Measurements from ENCODE around the gene TMEM143. TPM values are rescaled to one million over a fixed set of nuclear protein-coding genes. Genes with fewer than 3 reads are reported as not detected.

The TMEM143 gene
- total and polyA plus RNA-seq, 10 of the 15 experiments (the other 5 are each of a cell fraction or from before 2014, with no cell fraction given) = 1.5 to 19.5 (median 10.1) TPM

DNA sequence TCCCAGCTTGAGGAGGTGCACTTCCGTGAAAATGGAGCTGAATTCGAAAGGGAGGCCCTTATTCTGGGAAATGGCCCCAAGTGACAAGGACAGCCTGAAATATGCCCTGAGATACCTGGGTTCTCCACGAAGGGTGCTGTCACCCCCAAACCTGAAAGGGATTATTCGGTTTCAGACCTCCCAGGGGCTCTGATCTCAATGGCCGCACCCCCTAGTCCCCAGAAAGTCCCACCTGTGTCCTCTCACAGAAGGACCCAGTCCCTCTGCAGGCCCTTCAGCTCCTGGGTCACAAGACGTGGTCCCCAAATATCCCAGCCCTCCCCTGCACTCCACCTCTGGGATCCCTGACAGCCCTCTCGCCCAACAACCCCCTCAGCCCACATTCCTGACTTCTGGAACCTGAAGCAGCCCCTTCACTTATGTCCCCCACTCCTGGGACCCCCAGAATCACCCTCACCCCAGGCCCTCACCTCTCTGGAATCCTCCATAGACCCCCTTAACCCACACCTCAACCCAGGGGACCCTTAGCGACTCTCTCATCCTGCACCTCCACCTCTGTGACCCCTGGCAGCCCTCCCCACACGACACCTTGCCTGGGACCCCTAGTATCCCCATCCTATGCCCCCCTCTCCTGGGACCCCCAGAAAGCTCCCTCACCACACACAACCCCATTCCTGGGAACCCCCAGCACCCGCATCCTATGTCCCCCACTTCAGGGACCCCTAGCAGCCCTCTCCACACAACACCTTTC, 1.0 kb upstream of the TMEM143 start (continued):
- TF ChIP-seq ATF7 (IDR thresholded peaks at IDR 0.05; ENCODE audit: low read depth) (0 out of 2 replicates have a peak, but pooled peaks have one; percentile 10), NR2F1 (conservative IDR thresholded peaks at IDR 0.05) (no peak), GATAD2B (conservative IDR thresholded peaks at IDR 0.05; ENCODE audit: low read depth) (no peak; the same call in 1 of the 2 replicates)

DNA sequence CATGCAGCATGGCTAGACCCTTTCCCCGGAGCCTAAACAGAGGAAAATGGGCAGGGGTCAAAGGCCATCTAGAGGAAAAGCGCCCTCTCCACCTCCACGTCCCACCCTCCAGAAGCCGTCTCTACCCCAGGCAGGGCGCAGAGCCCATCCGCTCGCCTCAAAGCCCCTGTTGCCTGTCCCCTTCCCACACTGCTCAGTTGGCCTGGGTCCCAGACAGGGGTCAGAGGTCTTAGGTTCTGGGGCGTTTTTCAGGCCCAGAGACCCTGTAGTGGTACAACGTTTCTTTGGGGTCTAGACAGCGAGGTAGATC, 285 bp downstream of the TMEM143 start:
- BruUV-seq (replicated peaks) = TSS peak; percentile 88
- Histone ChIP-seq H4K20me1 (ENCODE audit: control insufficient read depth, insufficient read depth) (no peaks in the 10 kb centered on the region), H3K4me3 (peak overlapping the region; percentile 82), H3K9me3 (replicated peaks; ENCODE audit: control insufficient read depth, insufficient read depth, low read length) (no peaks in the 10 kb centered on the region), H3K4me2 (ENCODE audit: control insufficient read depth, insufficient read depth) (peak overlapping the region; percentile 100), H3K4me1 (ENCODE audit: control insufficient read depth, insufficient read depth, low read length) (peaks cover 9% of the 10 kb centered on the region; the same call in 1 of the 2 replicates), H3K36me3 (ENCODE audit: control insufficient read depth in 2 of 2, insufficient read depth in 2 of 2, low read length in 1 of 2) (no peaks in the 10 kb centered on the region), H3K79me2 (ENCODE audit: control insufficient read depth, insufficient read depth, low read length) (peaks cover 3% of the 10 kb centered on the region), H3K27me3 (replicated peaks in 1 of 2; ENCODE audit: control insufficient read depth in 2 of 2, insufficient read depth in 2 of 2, low read length in 1 of 2) (no peaks in the 10 kb centered on the region), H3K9ac (ENCODE audit: control insufficient read depth, insufficient read depth, low read length) (peak overlapping the region; percentile 100), H3K27ac (ENCODE audit: control insufficient read depth, insufficient read depth) (peak overlapping the region; percentile 99), H2AFZ (ENCODE audit: control insufficient read depth, low read depth, low read length) (peak overlapping the region; percentile 96)
- FAIRE-seq (no peak), ATAC-seq (peak; percentile 12), DNase-seq (ENCODE audit: low read depth, low spot score) (no peak)
- POLR2A ChIA-PET = interaction anchor here (0.7 to 3.1 kb wide), 18 partner anchors 12 to 763 kb away, joined by 3 to 39 read pairs (median 4); partner anchors contain the start of genes CARD8, EMP3, KDELR1 and RPL18
- intact Hi-C loops (cut with micrococcal nuclease; ENCODE audit: unreplicated experiment) = loop anchor here (5.0 kb wide), 1 partner anchor 129 kb away; no protein-coding TSS in a partner anchor
- WGBS (ENCODE audit: insufficient coverage, insufficient replicate concordance, low lambda C conversion rate, missing lambda C conversion rate) = 0% methylated on average over 9 of the region's 10 CpGs
- RAD21 ChIA-PET (ENCODE audit: unreplicated experiment) = interaction anchor here (0.6 to 2.5 kb wide), 10 partner anchors 12 to 220 kb away, joined by 3 to 46 read pairs (median 4); partner anchors contain the start of genes EMP3, KCNJ14 and KDELR1
- SMC1A ChIA-PET (ENCODE audit: uncharacterized antibody, unreplicated experiment) = interaction anchor here (0.8 to 1.6 kb wide), 10 partner anchors 14 to 126 kb away, joined by 3 to 7 read pairs (median 4); partner anchors contain the start of gene KDELR1
- CTCF ChIA-PET = interaction anchor here (0.7 to 3.1 kb wide), 11 partner anchors 9 to 1047 kb away, joined by 3 to 36 read pairs (median 4); partner anchors contain the start of gene KDELR1
- in situ Hi-C loops (cut with MboI) = no loop called here
- TF ChIP-seq NBN (IDR thresholded peaks at IDR 0.05) (peak; percentile 63; the same call in 1 of the 2 replicates), YBX1 (IDR thresholded peaks at IDR 0.05) (0 out of 2 replicates have a peak, but pooled peaks have one; percentile 9), KLF5 (IDR thresholded peaks at IDR 0.05; ENCODE audit: partially characterized antibody) (no peak), LARP7 (IDR thresholded peaks at IDR 0.05) (peak; percentile 72; the same call in 1 of the 2 replicates), POLR2AphosphoS2 (IDR thresholded peaks at IDR 0.05; ENCODE audit: low read depth, low read length) (0 out of 2 replicates have a peak, but pooled peaks have one; percentile 28), NR2C2 (IDR thresholded peaks at IDR 0.05; ENCODE audit: borderline replicate concordance, control insufficient read depth, insufficient read length, low read depth) (peak; percentile 60), IRF4 (IDR thresholded peaks at IDR 0.05; ENCODE audit: low read depth, low read length) (no peak), SMARCA5 (IDR thresholded peaks at IDR 0.05) (peak; percentile 86), NR2F1 (conservative IDR thresholded peaks at IDR 0.05) (peak; percentile 97), RAD51 (IDR thresholded peaks at IDR 0.05) (no peak), SMAD1 (IDR thresholded peaks at IDR 0.05; ENCODE audit: low read depth, partially characterized antibody) (peak; percentile 42), CBFB (IDR thresholded peaks at IDR 0.05; ENCODE audit: low read depth) (0 out of 2 replicates have a peak, but pooled peaks have one; percentile 48), JUNB (IDR thresholded peaks at IDR 0.05) (no peak), ZBED1 (IDR thresholded peaks at IDR 0.05; ENCODE audit: borderline replicate concordance) (no peak)
- TF ChIP-seq, protein P1, sequence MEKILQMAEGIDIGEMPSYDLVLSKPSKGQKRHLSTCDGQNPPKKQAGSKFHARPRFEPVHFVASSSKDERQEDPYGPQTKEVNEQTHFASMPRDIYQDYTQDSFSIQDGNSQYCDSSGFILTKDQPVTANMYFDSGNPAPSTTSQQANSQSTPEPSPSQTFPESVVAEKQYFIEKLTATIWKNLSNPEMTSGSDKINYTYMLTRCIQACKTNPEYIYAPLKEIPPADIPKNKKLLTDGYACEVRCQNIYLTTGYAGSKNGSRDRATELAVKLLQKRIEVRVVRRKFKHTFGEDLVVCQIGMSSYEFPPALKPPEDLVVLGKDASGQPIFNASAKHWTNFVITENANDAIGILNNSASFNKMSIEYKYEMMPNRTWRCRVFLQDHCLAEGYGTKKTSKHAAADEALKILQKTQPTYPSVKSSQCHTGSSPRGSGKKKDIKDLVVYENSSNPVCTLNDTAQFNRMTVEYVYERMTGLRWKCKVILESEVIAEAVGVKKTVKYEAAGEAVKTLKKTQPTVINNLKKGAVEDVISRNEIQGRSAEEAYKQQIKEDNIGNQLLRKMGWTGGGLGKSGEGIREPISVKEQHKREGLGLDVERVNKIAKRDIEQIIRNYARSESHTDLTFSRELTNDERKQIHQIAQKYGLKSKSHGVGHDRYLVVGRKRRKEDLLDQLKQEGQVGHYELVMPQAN (conservative IDR thresholded peaks at IDR 0.05) = peak; percentile 37; the same call in 1 of the 2 replicates
- TF ChIP-seq, protein P2, sequence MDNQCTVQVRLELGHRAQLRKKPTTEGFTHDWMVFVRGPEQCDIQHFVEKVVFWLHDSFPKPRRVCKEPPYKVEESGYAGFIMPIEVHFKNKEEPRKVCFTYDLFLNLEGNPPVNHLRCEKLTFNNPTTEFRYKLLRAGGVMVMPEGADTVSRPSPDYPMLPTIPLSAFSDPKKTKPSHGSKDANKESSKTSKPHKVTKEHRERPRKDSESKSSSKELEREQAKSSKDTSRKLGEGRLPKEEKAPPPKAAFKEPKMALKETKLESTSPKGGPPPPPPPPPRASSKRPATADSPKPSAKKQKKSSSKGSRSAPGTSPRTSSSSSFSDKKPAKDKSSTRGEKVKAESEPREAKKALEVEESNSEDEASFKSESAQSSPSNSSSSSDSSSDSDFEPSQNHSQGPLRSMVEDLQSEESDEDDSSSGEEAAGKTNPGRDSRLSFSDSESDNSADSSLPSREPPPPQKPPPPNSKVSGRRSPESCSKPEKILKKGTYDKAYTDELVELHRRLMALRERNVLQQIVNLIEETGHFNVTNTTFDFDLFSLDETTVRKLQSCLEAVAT (IDR thresholded peaks at IDR 0.05) = peak; percentile 23; the same call in 1 of the 2 replicates

Data from GM12878 (cell line).